HepG2 (cell line): ENCODE results near the gene PAM16. TPM values are rescaled to one million over a fixed set of nuclear protein-coding genes. Genes with fewer than 3 reads are reported as not detected.

Experiments
- CBX1 ChIP-seq: IDR thresholded peaks from one replicate; pipeline ENCODE4 v1.6.1; 2016; ENCODE audit warnings: antibody characterized with exemption, low read depth
- HOXA3 ChIP-seq: sonication (generic); formaldehyde crosslinking; IDR thresholded peaks from 2 replicates; pipeline ENCODE4 v1.5.0; 2020; ENCODE audit warnings: missing genetic modification reagents
- MYC ChIP-seq: sonication (generic); formaldehyde crosslinking; IDR thresholded peaks from 2 replicates; pipeline ENCODE4 v1.9.0; 2021; ENCODE audit warnings: missing genetic modification reagents, borderline replicate concordance
- NFE2L2 ChIP-seq: fragments of 150-350 bp; IDR thresholded peaks from 2 replicates; pipeline ENCODE4 v1.6.1; 2014; ENCODE audit warnings: low read length
- PHF8 ChIP-seq: sonication (generic); formaldehyde crosslinking; IDR thresholded peaks from 2 replicates; pipeline ENCODE4 v1.5.0; 2020; ENCODE audit warnings: missing genetic modification reagents
- REST ChIP-seq, 2 experiments: IDR thresholded peaks; 2 replicates each; pipeline ENCODE4 v1.6.1; 2011 to 2012; ENCODE audit warnings: low read length in 2 of 2, borderline replicate concordance in 1 of 2, low read depth in 1 of 2, mild to moderate bottlenecking in 1 of 2, moderate library complexity in 1 of 2
- ZNF17 ChIP-seq: sonication (generic); formaldehyde crosslinking; IDR thresholded peaks from 2 replicates; pipeline ENCODE4 v1.5.0; 2020; ENCODE audit warnings: mild to moderate bottlenecking, missing genetic modification reagents
- ZNF607 ChIP-seq: sonication (generic); formaldehyde crosslinking; IDR thresholded peaks from 2 replicates; pipeline ENCODE4 v1.5.1; 2020; ENCODE audit warnings: missing genetic modification reagents, mild to moderate bottlenecking, borderline replicate concordance
- polyA plus RNA-seq, 8 experiments: library from polyadenylated mRNA; depleted of rRNA in 3 of 8; stranded (reverse) in 7 of 8; unstranded in 1 of 8; fragments of >200 nt; fragmentation: Illumina TruSeq in 4 of 8; extraction: Trizol in 4 of 8; gene quantifications; 2 replicates each; pipeline versions ENCODE4 v1.2.1 to v1.2.3, GENCODE V29; 2011 to 2016; ENCODE audit warnings: low read depth in 4 of 8, missing spikeins in 1 of 8, mixed read lengths in 1 of 8; ENCODE audit not compliant: insufficient read depth in 1 of 8
- total RNA-seq, 5 experiments: library from RNA; depleted of rRNA; stranded (reverse); fragments of >200 nt; fragmentation: Illumina TruSeq; extraction: Trizol; gene quantifications; 2 replicates each; pipeline ENCODE4 v1.2.3, GENCODE V29; 2016; ENCODE audit warnings: low read depth in 1 of 5

The PAM16 gene
- total and polyA plus RNA-seq, 2 of the 13 experiments (the other 11 are each of a cell fraction or from before 2014, with no cell fraction given), result 51.5 to 51.8 TPM

GRCh38 chr16:4345836-4346781, 5.0 kb downstream of the PAM16 start (continued):
- TF ChIP-seq ZNF607, result no peak
- TF ChIP-seq NFE2L2, result no peak
- peak; percentile 26; the same call in 1 of the 2 replicates for TF ChIP-seq PHF8 (CRISPR knock-in tag)
- no peak for TF ChIP-seq CBX1
- no peak for TF ChIP-seq ZNF17 (CRISPR knock-in tag)
- no peak for TF ChIP-seq REST (IDR thresholded peaks at IDR 0.05; ENCODE audit: borderline replicate concordance in 1 of 2, low read depth in 1 of 2, low read length in 2 of 2)
- peak; percentile 45; the same call in 1 of the 2 replicates for TF ChIP-seq MYC (CRISPR knock-in tag)
- TF ChIP-seq HOXA3, result peak; percentile 95
